Neural cell (in vitro differentiated cells): ENCODE results near the gene FXYD1. TPM values are rescaled to one million over a fixed set of nuclear protein-coding genes. Genes with fewer than 3 reads are reported as not detected.

Experiments used
- H2AFZ ChIP-seq: fragments of 200-600, 300-800 bp; sonication (generic), shearing (Covaris generic); 2 replicates; pipeline ENCODE4 v1.6.0; 2014; ENCODE audit warnings: low read depth, mild to moderate bottlenecking, antibody characterized with exemption, low read length, moderate library complexity
- H3F3A ChIP-seq: fragments of 200-600 bp; shearing (Covaris generic); 2 replicates; pipeline ENCODE4 v1.6.1; 2016; ENCODE audit warnings: mild to moderate bottlenecking, moderate library complexity, mixed read lengths, antibody characterized with exemption, low read length; ENCODE audit not compliant: insufficient read depth, poor library complexity, severe bottlenecking
- H3K27ac ChIP-seq: fragments of 200-600, 300-800 bp; sonication (generic), shearing (Covaris generic); 2 replicates; pipeline ENCODE4 v1.5.1; 2014; ENCODE audit warnings: mild to moderate bottlenecking, low read length, moderate library complexity
- H3K27me3 ChIP-seq: fragments of 300-800, 200-600 bp; sonication (generic), shearing (Covaris generic); 2 replicates; pipeline ENCODE4 v1.6.0; 2014; ENCODE audit warnings: mild to moderate bottlenecking, low read depth, low read length, moderate library complexity; ENCODE audit not compliant: insufficient read depth
- H3K36me3 ChIP-seq: fragments of 300-800, 200-600 bp; sonication (generic), shearing (Covaris generic); 2 replicates; pipeline ENCODE4 v1.5.1; 2014; ENCODE audit warnings: mild to moderate bottlenecking, antibody characterized with exemption, low read length, moderate library complexity; ENCODE audit not compliant: insufficient read depth
- H3K4me2 ChIP-seq: fragments of 300-800, 200-600 bp; sonication (generic), shearing (Covaris generic); 2 replicates; pipeline ENCODE4 v1.6.0; 2014; ENCODE audit warnings: mild to moderate bottlenecking, low read length
- H3K4me3 ChIP-seq: fragments of 300-800, 200-600 bp; sonication (generic), shearing (Covaris generic); 2 replicates; pipeline ENCODE4 v1.5.1; 2014; ENCODE audit warnings: mild to moderate bottlenecking, low read length, moderate library complexity
- H3K79me2 ChIP-seq: fragments of 200-600 bp; shearing (Covaris generic); replicated peaks from 2 replicates; pipeline ENCODE4 v1.6.0; 2014; ENCODE audit warnings: mild to moderate bottlenecking, low read length, moderate library complexity; ENCODE audit not compliant: insufficient read depth
- H3K9ac ChIP-seq: fragments of 300-800, 200-600 bp; sonication (generic), shearing (Covaris generic); 2 replicates; pipeline ENCODE4 v1.6.1; 2016; ENCODE audit warnings: mild to moderate bottlenecking, low read length, mixed read lengths
- H3K9me2 ChIP-seq: fragments of 200-600 bp; shearing (Covaris generic); 2 replicates; pipeline ENCODE4 v1.6.1; 2016; ENCODE audit warnings: mild to moderate bottlenecking, low read length, mixed read lengths; ENCODE audit not compliant: insufficient read depth
- H3K9me3 ChIP-seq: fragments of 200-600, 300-800 bp; sonication (generic), shearing (Covaris generic); 2 replicates; pipeline ENCODE4 v1.6.1; 2016; ENCODE audit warnings: mild to moderate bottlenecking, mixed run types, low read length, moderate library complexity, mixed read lengths
- H4K20me1 ChIP-seq: fragments of 200-600 bp; shearing (Covaris generic); 2 replicates; pipeline ENCODE4 v1.6.1; 2016; ENCODE audit warnings: mild to moderate bottlenecking, mixed run types; ENCODE audit not compliant: insufficient read depth
- EP300 ChIP-seq: fragments of 450-650 bp; conservative IDR thresholded peaks from 2 replicates; pipeline ENCODE4 v1.6.1; 2014; ENCODE audit warnings: antibody characterized with exemption, mild to moderate bottlenecking, moderate library complexity; ENCODE audit not compliant: poor library complexity, severe bottlenecking
- EZH2 ChIP-seq: fragments of 200-600, 300-800 bp; shearing (Covaris generic), sonication (generic); IDR thresholded peaks from 2 replicates; pipeline ENCODE4 v1.6.1; 2014; ENCODE audit warnings: antibody characterized with exemption, low read length, borderline replicate concordance, mild to moderate bottlenecking; ENCODE audit not compliant: insufficient read depth, poor library complexity, severe bottlenecking
- MXI1 ChIP-seq: fragments of 450-650 bp; conservative IDR thresholded peaks from 2 replicates; pipeline ENCODE4 v1.6.1; 2014; ENCODE audit warnings: antibody characterized with exemption, mild to moderate bottlenecking; ENCODE audit not compliant: poor library complexity, severe bottlenecking
- POLR2AphosphoS5 ChIP-seq: IDR thresholded peaks from 2 replicates; pipeline ENCODE4 v1.6.1; 2012
- RAD21 ChIP-seq: fragments of 450-650 bp; conservative IDR thresholded peaks from 2 replicates; pipeline ENCODE4 v1.6.1; 2014; ENCODE audit warnings: antibody characterized with exemption, mild to moderate bottlenecking, moderate library complexity
- SMC3 ChIP-seq: fragments of 450-650 bp; conservative IDR thresholded peaks from 2 replicates; pipeline ENCODE4 v1.6.1; 2014; ENCODE audit warnings: antibody characterized with exemption, mild to moderate bottlenecking, moderate library complexity; ENCODE audit not compliant: poor library complexity
- TAF1 ChIP-seq: IDR thresholded peaks from 2 replicates; pipeline ENCODE4 v1.6.1; 2012; ENCODE audit warnings: low read depth
- polyA plus RNA-seq: library from polyadenylated mRNA; depleted of rRNA; stranded (reverse); fragments of >200 nt; gene quantifications from 2 replicates; pipeline ENCODE4 v1.2.3, GENCODE V29; 2014
- TF ChIP-seq, protein P1 (sequence below): fragments of 450-650 bp; IDR thresholded peaks from 2 replicates; pipeline ENCODE4 v1.5.1; 2014; ENCODE audit warnings: antibody characterized with exemption, mild to moderate bottlenecking, moderate library complexity; ENCODE audit not compliant: poor library complexity, severe bottlenecking
- TF ChIP-seq, protein P2 (sequence below): IDR thresholded peaks from 2 replicates; pipeline ENCODE4 v1.6.1; 2012; ENCODE audit warnings: borderline replicate concordance

FXYD1 gene
- polyA plus RNA-seq, 1 donor from 2014 or later = not detected

GRCh38 chr19:35136231-35136630, 2.4 kb upstream of the FXYD1 start:
- Histone ChIP-seq H3F3A (no peaks in the 10 kb centered on the region), H3K9me2 (no peaks in the 10 kb centered on the region), H3K9me3 (no peaks in the 10 kb centered on the region), H3K36me3 (no peaks in the 10 kb centered on the region), H3K27ac (no peak overlapping the region), H3K27me3 (peaks cover 5% of the 10 kb centered on the region), H2AFZ (no peak overlapping the region), H3K4me3 (no peak overlapping the region), H3K9ac (no peak overlapping the region), H3K4me2 (no peak overlapping the region), H3K79me2 (no peaks in the 10 kb centered on the region), H4K20me1 (no peaks in the 10 kb centered on the region)
- TF ChIP-seq RAD21 = no peak

- H3K9me3 ChIP-seq = no peaks in the 10 kb centered on the region
- H3K4me2 ChIP-seq = no peak overlapping the region
- peaks cover 13% of the 10 kb centered on the region for H3K27me3 ChIP-seq
- no peaks in the 10 kb centered on the region for H3K36me3 ChIP-seq
- TF ChIP-seq POLR2AphosphoS5 (no peak), SMC3 (no peak), EZH2 (no peak), TAF1 (no peak), EP300 (no peak), MXI1 (no peak), RAD21 (no peak)
- TF ChIP-seq, protein P1, sequence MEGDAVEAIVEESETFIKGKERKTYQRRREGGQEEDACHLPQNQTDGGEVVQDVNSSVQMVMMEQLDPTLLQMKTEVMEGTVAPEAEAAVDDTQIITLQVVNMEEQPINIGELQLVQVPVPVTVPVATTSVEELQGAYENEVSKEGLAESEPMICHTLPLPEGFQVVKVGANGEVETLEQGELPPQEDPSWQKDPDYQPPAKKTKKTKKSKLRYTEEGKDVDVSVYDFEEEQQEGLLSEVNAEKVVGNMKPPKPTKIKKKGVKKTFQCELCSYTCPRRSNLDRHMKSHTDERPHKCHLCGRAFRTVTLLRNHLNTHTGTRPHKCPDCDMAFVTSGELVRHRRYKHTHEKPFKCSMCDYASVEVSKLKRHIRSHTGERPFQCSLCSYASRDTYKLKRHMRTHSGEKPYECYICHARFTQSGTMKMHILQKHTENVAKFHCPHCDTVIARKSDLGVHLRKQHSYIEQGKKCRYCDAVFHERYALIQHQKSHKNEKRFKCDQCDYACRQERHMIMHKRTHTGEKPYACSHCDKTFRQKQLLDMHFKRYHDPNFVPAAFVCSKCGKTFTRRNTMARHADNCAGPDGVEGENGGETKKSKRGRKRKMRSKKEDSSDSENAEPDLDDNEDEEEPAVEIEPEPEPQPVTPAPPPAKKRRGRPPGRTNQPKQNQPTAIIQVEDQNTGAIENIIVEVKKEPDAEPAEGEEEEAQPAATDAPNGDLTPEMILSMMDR = no peak
- TF ChIP-seq, protein P2, sequence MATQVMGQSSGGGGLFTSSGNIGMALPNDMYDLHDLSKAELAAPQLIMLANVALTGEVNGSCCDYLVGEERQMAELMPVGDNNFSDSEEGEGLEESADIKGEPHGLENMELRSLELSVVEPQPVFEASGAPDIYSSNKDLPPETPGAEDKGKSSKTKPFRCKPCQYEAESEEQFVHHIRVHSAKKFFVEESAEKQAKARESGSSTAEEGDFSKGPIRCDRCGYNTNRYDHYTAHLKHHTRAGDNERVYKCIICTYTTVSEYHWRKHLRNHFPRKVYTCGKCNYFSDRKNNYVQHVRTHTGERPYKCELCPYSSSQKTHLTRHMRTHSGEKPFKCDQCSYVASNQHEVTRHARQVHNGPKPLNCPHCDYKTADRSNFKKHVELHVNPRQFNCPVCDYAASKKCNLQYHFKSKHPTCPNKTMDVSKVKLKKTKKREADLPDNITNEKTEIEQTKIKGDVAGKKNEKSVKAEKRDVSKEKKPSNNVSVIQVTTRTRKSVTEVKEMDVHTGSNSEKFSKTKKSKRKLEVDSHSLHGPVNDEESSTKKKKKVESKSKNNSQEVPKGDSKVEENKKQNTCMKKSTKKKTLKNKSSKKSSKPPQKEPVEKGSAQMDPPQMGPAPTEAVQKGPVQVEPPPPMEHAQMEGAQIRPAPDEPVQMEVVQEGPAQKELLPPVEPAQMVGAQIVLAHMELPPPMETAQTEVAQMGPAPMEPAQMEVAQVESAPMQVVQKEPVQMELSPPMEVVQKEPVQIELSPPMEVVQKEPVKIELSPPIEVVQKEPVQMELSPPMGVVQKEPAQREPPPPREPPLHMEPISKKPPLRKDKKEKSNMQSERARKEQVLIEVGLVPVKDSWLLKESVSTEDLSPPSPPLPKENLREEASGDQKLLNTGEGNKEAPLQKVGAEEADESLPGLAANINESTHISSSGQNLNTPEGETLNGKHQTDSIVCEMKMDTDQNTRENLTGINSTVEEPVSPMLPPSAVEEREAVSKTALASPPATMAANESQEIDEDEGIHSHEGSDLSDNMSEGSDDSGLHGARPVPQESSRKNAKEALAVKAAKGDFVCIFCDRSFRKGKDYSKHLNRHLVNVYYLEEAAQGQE = no peak
- no peak overlapping the region for H3K9ac ChIP-seq
- H3F3A ChIP-seq = peaks cover 6% of the 10 kb centered on the region
- H3K79me2 ChIP-seq = no peaks in the 10 kb centered on the region
- no peak overlapping the region for H3K4me3 ChIP-seq
- H3K9me2 ChIP-seq = no peaks in the 10 kb centered on the region
- no peaks in the 10 kb centered on the region for H4K20me1 ChIP-seq
- no peak overlapping the region for H3K27ac ChIP-seq
- no peak overlapping the region for H2AFZ ChIP-seq
Observed at GRCh38 chr19:35136977-35137702, 1.5 kb upstream of the FXYD1 start.
